Vagina (tissue), 2 donors: Measurements from ENCODE around the gene SSR4. TPM values are rescaled to one million over a fixed set of nuclear protein-coding genes. Genes with fewer than 3 reads are reported as not detected.

Experiments used
- DNase-seq, 2 donors: peaks; one replicate each; pipeline ENCODE4 v3.0.0-alpha.2; 2017; ENCODE audit errors: extremely low spot score in 2 of 2
- H3K27ac ChIP-seq: fragments of 200-600 bp; sonication (generic); one replicate; pipeline ENCODE4 v1.5.1; 2019
- H3K27me3 ChIP-seq: fragments of 200-600 bp; sonication (generic); one replicate; pipeline ENCODE4 v1.5.1; 2019
- H3K36me3 ChIP-seq, 2 donors: fragments of 200-600 bp; sonication (generic); one replicate each; pipeline ENCODE4 v1.5.1; 2017 to 2019
- H3K4me1 ChIP-seq: fragments of 200-600 bp; sonication (generic); one replicate; pipeline ENCODE4 v1.5.1; 2019
- H3K4me3 ChIP-seq, 2 donors: fragments of 200-600 bp; sonication (generic); 1 replicate in 1 of 2; 2 replicates in 1 of 2; pipeline ENCODE4 v1.5.1; 2016 to 2019
- H3K9me3 ChIP-seq: fragments of 200-600 bp; sonication (generic); one replicate; pipeline ENCODE4 v1.5.1; 2019
- CTCF ChIP-seq, 3 experiments: fragments of 450-650 bp in 2 of 3; fragments of 200-600 bp in 1 of 3; sonication (generic) in 1 of 3; IDR thresholded peaks; one replicate each; pipeline ENCODE4 v1.5.1; 2017 to 2019; ENCODE audit warnings: antibody characterized with exemption in 3 of 3, mild to moderate bottlenecking in 2 of 3, moderate library complexity in 2 of 3
- POLR2A ChIP-seq, 2 donors: fragments of 450-650 bp; IDR thresholded peaks; one replicate each; pipeline ENCODE4 v1.6.1; 2017; ENCODE audit warnings: antibody characterized with exemption in 2 of 2, mild to moderate bottlenecking in 2 of 2, moderate library complexity in 2 of 2
- POLR2AphosphoS5 ChIP-seq, 2 donors: sonication (generic); formaldehyde crosslinking; IDR thresholded peaks; one replicate each; pipeline ENCODE4 v1.9.0; 2017; ENCODE audit warnings: antibody characterized with exemption in 2 of 2, mild to moderate bottlenecking in 2 of 2, low read depth in 1 of 2; ENCODE audit not compliant: insufficient read depth in 1 of 2
- intact Hi-C: fragments of 100-400 bp; cut with DNase I; formaldehyde crosslinking; loops from one replicate; pipeline ENCODE4 v1.15.1; 2023
- total RNA-seq: library from RNA; depleted of rRNA; stranded (reverse); fragments of >200 nt; gene quantifications from one replicate; pipeline ENCODE4 v1.2.3, GENCODE V29; 2016

Gene SSR4
- total RNA-seq, 1 donor from 2014 or later: 250 TPM

GRCh38 chrX:153829799-153830639 lies 35.6 kb downstream of the SSR4 start, which contains the start of gene PDZD4:
PDZD4 (minus strand) TSS chrX:153830544; CDS start chrX:153830298, 246 bp downstream.
- no peaks in the 10 kb centered on the region for H3K9me3 ChIP-seq
- no peak within 1 kb of the TSS for H3K27ac ChIP-seq
- H3K4me3 ChIP-seq: peak within 1 kb of the TSS; percentile 42 to 54
- no peaks in the 10 kb centered on the region for H3K27me3 ChIP-seq
- intact Hi-C loops: no loop called here
- TF ChIP-seq CTCF (IDR thresholded peaks at IDR 0.05) (no peak), POLR2AphosphoS5 (IDR thresholded peaks at IDR 0.05; ENCODE audit: insufficient read depth in 1 of 2, low read depth in 1 of 2) (no peak), POLR2A (IDR thresholded peaks at IDR 0.05) (no peak)
- no peaks in the 10 kb centered on the region for H3K36me3 ChIP-seq
- H3K4me1 ChIP-seq: peaks cover 14% of the 10 kb centered on the region
- no peak for DNase-seq

- no peaks in the 10 kb centered on the region for H3K36me3 ChIP-seq
- no peak overlapping the region for H3K27ac ChIP-seq
- no peaks in the 10 kb centered on the region for H3K27me3 ChIP-seq
- H3K4me3 ChIP-seq: peak overlapping the region; percentile 30 to 42
- TF ChIP-seq POLR2AphosphoS5 (IDR thresholded peaks at IDR 0.05; ENCODE audit: insufficient read depth in 1 of 2, low read depth in 1 of 2) (no peak), CTCF (IDR thresholded peaks at IDR 0.05) (no peak), POLR2A (IDR thresholded peaks at IDR 0.05) (no peak)
- no peak for DNase-seq
- H3K4me1 ChIP-seq: peaks cover 14% of the 10 kb centered on the region
- no peaks in the 10 kb centered on the region for H3K9me3 ChIP-seq
- intact Hi-C loops: no loop called here
Observed at GRCh38 chrX:153830640-153831428, 36.4 kb downstream of the SSR4 start.

GRCh38 chrX:153831429-153832150 lies 37.1 kb downstream of the SSR4 start:
- H3K27me3 ChIP-seq: no peaks in the 10 kb centered on the region
- no peaks in the 10 kb centered on the region for H3K36me3 ChIP-seq
- no peak for DNase-seq
- no peaks in the 10 kb centered on the region for H3K9me3 ChIP-seq
- intact Hi-C loops: no loop called here
- H3K27ac ChIP-seq: no peak overlapping the region
- H3K4me1 ChIP-seq: peaks cover 14% of the 10 kb centered on the region
- TF ChIP-seq POLR2A (IDR thresholded peaks at IDR 0.05) (no peak), POLR2AphosphoS5 (IDR thresholded peaks at IDR 0.05; ENCODE audit: insufficient read depth in 1 of 2, low read depth in 1 of 2) (no peak), CTCF (IDR thresholded peaks at IDR 0.05) (no peak)
- no peak overlapping the region for H3K4me3 ChIP-seq

GRCh38 chrX:153832728-153833127 lies 38.3 kb downstream of the SSR4 start:
- Histone ChIP-seq H3K27ac (no peak overlapping the region), H3K4me3 (no peak overlapping the region), H3K4me1 (peaks cover 14% of the 10 kb centered on the region), H3K27me3 (no peaks in the 10 kb centered on the region), H3K9me3 (no peaks in the 10 kb centered on the region), H3K36me3 (no peaks in the 10 kb centered on the region)
- TF ChIP-seq CTCF (IDR thresholded peaks at IDR 0.05) (no peak), POLR2A (IDR thresholded peaks at IDR 0.05) (no peak), POLR2AphosphoS5 (IDR thresholded peaks at IDR 0.05; ENCODE audit: insufficient read depth in 1 of 2, low read depth in 1 of 2) (no peak)
- intact Hi-C loops: no loop called here
- DNase-seq: no peak
